Germinal center (tissue), 1 donor: ENCODE results near the gene ZNF593OS.

ENCODE experiments used
- DNase-seq: peaks from one replicate; pipeline ENCODE4 v3.0.0; 2012; ENCODE audit warnings: mixed read lengths, low spot score

The ZNF593OS gene

DNA sequence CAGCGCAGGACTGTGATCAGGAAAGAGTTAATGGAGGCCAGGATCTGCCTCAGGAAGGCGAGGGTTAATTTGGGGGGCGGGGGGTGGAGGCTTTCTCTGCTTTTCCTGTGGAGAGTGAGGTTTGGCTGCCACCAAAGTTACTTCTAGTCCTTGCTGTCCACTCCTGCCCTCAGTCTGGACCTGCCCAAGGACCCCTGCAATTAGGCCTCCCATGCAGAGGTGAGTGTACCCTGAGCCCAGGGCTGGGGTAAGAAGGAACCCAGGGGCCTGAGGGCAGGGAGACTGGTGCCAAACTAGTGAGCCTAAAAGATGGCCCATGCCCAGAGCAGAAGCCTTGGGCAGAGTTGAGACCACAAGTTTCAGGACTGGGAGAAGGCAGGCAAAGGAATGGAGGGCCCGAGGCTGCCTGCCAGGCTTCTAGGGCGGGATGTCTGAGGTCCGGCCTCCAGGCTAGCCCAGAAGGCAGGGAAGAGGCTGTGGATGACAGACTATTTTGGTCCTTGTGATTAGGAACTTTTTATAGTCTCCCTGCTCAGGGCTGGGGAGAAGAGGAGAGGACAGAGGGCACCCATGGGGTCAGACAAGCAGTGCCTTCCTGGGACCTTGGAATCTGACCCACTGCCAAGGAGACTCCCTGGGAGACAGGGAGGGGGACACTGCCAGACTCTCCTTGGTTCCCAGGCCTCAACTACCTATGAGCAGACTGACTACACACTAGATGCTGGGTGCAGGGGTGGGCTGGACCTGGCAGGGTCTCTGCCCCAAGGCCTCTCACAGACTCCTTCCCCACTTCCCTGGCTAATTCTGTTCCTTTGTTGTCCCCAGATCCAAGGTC is 12.5 kb downstream of the ZNF593OS start, which contains the start of gene FAM110D:
FAM110D (plus strand) TSS at position 172 of the 835 bp plus-strand sequence. CDS start 2,213 bp downstream, outside the sequence.
- DNase-seq, result no peak

DNA sequence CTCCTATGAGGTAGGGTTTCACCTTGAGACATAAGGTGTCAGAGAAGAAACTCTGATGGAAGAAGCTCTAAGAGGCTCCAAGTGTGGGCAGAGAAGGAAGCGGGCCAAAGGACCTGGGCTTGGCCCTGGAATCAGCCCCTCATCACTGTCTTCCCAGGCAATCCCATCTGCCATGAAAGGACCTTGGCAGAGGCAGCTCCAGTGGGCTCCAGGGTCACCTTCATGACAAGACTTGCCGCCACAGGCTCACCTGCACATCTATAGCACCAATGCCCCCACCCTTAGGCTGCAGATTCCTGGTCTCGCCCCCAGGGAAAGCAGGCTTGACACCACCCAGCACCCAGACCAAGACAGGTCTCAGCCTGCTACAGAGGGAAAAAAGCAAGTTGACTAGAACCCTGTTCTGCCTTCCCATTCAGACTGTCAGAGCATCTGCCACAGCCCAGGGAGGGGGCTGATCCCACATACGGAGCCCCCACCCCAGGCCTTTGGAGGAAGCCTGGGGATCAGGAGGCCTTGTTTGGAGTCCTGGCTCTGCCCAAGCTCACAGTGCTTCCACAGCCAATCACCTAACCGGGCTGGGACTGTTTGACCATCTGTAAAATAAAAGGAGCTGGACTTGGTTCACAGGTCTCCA is 13.2 kb downstream of the ZNF593OS start:
- DNase-seq, result no peak

DNA sequence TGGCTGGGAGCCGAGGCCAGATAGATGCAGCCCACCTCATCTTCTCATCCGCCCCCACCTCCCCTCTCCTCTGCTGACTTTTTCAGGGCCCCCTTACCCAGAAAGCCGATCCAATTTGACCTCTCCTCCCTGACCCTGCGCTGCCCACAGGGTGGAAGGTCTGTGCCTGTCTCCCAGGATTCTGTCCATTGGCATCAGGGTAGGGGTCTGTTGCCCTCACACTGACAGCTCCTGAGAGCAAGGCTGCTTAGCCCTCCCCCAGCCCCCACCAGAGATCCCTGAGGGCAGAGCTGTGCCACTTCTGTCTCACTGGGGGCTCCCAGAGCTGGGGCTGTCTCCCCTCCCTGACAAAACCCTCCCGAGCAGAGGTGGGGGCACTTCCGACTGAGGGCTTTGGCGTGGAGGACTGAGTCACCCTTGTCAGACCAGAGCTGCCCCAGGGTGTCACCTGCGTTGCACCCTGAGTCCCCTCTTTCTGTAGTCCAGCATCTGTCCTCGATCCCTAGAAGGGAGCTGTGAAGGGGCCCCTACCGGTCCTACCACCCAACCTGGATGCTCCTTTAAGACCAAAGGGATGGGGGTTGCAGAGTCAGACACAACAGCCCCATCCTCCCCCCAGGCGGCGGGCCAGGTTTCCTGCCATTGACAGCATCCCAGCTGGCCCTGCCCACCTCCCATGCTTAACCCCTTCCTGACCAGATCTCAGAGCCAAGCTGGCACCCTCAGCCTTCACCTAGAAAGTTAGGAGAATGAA is 15.2 kb downstream of the ZNF593OS start:
- DNase-seq, result no peak

DNA sequence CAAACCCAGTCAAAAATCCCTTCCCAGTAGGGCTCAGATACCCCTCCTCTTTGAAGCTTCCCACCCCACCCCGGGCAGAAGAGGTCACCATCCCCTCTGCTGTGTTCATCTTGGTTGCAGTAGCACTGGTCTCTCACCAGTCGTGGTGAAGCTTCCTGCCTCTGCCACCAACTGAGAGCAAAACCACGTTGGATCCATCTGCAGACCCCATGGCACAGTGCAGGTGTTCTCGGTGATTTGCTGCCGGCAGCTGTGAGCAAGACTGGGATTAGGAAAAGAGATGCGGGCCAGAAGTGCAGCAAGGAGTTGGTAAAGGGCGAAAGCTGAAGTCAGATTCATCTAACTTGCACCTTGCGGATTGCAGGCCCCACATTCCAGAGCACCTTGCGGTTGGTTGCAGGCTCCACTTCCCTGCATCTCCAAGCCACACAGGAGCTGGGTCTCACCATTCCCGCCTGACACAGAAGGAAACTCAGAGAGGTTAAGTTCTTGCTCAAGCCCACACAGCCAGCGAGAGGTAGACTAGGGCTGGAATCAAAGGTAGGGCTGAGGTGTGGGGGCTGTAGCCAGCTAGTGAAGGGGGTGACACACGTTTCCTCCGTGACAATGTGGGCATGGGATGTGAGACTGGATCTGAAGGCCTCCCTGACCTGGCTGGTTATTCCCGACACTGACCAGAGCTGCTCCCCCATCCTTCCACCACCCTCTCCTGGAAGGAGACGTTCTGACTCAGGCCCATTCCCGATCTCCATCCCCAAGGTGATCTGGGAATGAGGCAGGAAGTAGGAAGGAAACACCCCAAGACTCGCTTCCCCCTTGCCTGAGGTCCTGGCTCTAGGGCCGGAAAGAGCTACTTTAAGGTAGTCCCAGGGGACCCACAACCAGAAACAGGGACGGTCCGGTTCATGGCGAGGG is 16.0 kb downstream of the ZNF593OS start:
- no peak for DNase-seq

DNA sequence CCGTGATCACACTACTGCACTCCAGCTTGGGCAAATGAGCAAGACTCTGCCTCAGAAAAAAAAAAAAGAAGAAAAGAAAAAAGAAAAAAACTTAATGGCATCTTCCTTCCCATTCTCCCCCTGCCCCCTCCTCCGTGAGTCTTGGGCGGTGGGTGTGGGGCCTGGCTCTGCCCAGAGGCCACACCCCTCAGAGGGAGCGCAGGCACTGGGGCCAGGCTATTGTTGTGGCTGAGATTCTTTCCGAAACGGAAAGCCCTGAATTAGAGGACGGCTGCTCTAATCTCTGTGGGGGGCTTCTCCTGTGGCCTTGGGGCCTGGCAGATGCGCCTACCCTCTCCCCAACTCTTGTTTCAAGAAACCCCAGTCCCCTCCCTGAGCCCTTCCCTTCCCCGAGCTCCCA is 16.9 kb downstream of the ZNF593OS start:
- DNase-seq, result no peak

DNA sequence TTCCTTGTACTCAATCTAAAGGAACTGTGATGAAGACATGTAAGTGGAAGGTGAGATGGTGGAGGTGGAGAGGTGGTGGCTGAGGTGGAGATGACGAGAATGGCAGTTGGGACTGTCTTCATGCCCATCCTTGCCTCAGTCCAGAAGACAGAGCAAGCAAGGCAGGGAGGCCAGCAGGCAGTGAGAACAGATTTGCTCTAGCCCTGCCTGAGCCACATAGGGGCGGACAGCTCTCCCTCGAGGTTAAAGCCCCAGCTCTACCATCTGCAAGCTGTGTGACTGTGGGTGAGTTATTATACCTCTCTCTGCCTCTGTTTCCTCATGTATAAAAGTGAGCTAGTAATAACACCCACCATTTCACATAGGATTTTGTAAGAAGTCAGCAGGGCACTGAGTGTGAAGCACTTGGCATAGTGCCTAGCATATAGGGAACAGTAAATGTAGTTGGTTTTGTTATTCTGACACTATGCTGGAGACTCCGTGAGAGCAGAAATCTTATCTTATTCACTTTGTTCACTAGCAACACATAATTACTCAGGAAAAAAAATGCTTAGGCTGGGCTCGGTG is 17.6 kb downstream of the ZNF593OS start:
- no peak for DNase-seq

DNA sequence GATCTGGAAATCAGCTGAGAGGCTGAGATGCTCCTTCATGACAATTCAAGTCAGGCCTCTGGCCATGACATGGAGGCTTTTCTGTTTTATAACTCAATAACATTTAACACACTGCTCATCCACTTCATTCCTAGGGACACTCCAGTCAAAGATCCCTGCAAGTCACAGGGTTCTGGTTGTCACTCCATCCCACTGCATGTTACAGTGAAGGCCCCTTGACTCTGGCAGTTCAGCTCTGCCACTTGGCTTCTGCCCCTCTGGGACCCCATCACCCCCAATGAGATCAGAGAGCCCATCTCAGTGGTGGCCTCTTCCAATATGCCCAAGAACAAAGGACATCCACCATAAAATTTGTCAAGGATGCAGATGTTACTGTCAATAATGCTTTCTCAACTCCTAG is 22.7 kb downstream of the ZNF593OS start:
- DNase-seq, result no peak

DNA sequence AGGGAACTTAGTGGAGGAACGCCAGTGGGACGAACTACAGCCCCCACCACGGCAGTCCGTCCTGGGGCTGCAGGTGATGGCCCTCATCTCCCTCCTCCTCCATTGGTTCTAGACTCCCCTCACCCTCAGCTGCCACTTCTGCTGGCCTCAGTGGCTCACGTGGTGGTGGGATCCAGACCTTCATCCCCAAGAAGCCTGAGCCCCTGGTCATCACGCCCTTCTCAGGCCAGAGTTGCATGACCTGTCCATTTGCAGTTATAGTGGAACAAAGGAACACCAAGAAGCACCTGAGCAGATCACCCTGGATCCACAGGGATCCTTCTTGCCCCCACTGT is 25.7 kb downstream of the ZNF593OS start:
- DNase-seq, result no peak

DNA sequence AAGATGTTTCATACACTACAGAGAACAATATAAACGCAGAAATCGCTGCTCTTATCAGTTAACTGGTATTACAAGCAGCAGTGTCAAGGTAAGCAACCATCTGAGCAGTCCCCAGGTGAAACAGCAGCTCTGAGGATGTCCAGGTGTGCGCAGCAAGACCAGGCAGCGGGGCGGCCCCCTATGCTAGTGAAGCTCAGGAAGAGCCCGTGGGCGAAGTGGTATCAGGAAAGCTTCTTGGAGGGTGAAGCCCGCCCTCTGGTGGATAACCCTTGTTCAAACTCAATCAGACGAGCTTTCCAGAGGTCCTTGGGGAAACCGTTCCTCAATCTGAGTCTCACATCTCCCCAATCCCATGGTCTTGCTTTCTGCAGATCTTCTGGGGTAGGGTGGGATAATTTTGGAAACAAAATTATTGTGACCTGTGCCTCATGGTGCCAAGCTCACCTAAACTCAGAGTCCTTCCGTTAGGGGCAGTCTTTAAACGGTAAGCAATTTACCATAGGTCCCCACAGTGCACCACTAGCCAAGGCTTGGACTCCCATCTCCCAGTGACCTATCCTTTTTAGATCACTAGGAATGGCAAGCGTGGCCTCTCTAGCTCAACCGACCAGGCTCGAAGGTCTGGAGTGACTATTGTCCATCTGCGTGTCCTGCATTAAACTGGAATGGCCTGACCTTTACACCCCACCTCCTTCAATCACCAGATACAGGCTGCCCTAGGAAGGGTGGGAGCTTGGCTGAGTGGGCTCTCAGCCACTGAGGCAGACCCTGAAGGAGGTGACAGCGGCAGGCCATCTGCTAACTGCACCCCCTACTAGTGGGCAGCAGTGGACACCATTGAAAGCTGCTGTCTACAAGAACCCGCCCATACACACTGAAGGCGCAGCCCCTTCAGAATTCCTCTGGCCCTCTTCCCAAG is 26.3 kb downstream of the ZNF593OS start:
- peak; percentile 63 for DNase-seq

DNA sequence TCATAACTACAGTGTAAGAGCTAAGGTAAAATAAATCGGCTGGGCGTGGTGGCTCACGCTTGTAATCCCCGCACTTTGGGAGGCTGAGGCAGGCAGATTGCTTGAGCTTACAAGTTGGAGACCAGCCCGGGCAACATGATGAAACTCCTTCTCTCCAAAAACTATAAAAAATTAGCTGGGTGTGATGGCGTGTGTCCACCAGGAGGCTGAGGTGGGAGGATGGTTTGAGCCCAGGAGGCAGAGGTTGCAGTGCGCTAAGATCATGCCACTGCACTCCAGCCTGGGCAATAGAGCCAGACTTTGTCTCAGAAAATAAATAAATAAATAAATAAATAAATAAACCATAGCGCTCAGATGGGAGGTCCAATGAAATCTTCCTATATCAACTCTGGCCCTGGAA is 29.5 kb downstream of the ZNF593OS start:
- DNase-seq, result no peak

DNA sequence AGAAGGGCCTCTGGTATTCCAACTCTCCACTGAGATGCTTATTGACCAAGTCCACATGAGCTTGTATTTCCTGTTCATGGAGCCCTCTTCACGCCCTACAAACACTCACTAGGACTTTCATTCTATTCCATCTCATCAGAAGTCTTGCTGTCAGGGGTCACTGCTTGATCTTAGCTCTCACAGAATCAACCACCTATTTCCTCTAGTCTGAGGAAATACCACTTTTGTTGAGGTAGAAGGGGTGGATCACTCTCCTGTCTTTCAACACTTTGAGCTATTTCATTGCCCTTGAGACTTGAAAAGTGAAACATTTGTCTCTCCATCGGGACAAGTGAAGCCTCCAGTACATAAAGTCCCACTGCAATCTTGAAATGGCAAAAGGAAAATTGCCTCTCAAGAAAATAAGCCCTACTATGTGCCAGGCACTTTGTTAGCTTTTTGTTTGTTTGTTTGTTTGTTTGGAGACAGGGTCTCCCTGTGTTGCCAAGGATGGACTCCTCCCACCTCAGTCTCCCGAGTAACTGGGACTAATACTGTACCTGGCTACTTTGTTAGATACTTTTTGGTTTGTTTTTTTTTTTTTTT is 32.6 kb downstream of the ZNF593OS start:
- no peak for DNase-seq

DNA sequence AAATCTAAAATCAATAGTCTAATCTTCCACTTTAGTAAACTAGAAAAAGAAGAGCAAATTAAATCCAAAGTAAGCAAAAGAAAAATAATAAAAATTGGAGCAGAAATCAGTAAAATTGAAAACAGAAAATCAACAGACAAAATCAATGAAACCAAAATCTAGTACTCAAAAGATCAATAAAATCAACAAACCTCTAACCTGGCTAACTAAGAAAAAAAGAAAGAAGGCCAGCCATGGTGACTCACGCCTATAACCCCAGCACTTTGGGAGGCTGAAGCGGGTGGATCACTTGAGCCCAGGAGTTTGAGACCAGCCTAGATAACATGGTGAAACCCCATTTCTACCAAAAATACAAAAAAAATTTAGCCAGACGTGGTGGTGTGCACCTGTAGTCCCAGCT is 37.2 kb downstream of the ZNF593OS start:
- no peak for DNase-seq

DNA sequence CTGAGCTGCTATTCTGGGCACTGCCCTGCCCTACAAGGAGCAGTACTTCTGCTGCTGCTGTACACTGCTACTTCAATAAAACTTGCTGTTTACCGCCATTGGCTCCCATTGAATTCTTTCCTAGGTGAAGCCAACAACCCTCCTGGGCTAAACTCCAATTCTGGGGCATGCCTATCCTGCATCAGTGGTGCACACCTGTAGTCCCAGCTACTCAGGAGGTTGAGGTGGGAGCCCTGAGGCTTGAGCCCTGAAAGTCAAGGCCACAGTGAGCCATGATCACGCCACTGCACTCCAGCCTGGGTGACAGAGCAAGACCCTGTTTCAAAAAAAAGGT is 38.8 kb downstream of the ZNF593OS start:
- DNase-seq, result no peak

DNA sequence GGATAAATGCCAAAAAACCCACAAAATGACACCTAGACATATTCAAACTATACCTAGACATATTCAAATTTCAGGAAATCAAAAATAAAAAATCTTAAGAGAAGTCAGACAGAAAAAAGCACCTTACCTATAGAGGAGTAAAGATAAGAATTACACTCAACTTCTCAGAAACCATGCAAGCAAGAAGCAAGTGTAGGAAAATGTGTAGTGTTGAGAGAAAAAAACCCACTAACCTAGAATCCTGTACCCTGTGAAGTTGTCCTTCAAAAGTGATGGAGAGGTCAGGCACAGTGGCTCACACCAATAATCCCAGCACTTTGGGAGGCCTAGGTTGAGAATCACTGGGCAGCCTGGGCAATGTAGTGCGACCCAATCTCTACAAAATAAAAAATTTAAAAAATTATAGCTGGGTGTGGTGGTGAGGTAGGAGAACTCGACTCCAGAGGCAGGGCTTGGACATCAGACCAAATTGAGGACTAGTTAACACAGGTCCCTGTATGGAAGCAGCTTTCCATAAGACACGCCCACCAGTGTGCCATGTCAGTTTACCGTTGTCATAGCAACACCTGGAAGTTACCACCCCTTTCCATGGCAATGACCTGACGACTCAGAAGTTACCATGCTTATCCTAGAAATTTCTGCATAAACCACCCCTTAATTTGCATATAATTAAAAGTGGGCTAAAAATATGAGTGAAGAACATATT is 39.4 kb downstream of the ZNF593OS start:
- DNase-seq, result no peak

DNA sequence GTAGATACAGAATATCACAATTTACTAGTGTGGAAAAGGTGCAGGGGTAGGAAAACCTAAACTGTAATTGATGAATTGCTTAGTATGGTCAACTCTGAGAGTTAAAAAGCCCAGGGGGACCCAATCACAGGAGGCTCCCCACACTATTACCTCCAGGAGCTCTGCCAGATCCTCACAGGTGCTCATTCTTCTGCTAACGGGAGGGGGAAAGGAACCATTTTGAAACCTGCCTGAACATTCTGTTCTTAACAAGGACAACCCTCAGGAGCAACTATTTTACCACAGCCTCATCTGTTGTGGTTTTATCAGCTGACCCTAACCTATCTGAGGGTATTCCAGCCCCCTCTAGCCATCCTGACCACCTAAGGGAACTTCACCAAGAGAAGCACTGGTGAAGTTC is 40.9 kb downstream of the ZNF593OS start:
- DNase-seq, result no peak

DNA sequence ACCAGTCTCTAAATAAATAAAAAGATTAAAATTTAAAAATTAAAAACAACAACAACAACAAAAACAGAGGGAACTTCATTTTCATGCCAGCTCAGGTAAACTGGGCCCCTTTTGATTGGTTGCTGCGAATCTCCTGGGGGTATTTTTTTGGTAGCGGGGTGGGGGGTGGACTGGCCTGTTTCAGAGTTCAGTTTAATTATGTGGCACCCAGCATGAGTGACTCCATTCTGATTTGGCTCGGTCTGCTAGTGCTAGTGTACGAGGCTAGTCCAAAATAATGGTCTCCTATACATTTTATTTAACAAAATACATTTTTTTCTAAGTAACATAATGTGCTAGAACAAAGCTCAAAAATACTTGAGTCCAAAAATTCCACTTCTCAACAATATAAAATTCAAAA is 41.9 kb downstream of the ZNF593OS start:
- DNase-seq, result no peak

DNA sequence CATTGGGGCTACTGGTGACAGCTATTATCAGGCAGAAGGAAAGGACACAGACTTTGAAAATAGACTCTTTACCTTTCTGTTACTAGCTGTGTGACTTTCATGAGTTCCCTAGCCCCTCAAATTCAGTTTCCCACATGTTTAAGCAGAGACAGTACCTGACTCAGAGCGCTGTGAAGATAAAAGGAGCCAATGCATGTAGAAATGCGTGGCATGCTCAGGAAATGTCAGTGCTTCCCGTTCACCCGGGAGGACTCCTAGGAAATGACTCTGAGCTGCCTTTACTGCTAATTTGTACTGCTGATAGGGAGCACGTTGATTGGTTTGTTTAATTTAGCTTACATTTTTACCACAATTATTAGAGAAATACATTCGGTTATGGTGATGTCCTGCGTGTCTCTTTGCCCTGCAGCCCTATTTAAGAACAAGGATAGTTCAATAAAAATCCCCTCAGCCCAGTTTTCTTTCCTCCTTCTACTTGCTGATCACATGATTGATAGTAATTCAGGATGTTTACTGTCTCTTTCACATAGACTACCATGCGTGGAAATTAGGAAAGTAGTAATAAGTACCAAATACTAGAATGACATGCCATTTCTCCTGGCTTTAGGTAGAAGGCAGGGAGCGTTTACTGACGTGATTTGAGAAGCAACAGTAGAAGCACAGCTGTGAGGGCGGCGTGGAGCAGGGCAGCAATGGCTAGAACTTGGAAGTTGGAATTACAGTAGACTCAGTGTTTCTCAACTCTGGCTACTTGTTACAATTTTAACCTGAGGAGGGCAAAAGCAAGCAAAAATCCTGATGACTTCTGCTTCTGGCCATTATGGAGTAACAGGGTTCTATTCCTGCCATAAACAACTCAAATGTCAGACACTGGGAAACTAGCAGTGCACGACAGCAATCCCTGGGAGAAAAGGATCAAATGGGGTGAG is 44.1 kb downstream of the ZNF593OS start:
- no peak for DNase-seq

DNA sequence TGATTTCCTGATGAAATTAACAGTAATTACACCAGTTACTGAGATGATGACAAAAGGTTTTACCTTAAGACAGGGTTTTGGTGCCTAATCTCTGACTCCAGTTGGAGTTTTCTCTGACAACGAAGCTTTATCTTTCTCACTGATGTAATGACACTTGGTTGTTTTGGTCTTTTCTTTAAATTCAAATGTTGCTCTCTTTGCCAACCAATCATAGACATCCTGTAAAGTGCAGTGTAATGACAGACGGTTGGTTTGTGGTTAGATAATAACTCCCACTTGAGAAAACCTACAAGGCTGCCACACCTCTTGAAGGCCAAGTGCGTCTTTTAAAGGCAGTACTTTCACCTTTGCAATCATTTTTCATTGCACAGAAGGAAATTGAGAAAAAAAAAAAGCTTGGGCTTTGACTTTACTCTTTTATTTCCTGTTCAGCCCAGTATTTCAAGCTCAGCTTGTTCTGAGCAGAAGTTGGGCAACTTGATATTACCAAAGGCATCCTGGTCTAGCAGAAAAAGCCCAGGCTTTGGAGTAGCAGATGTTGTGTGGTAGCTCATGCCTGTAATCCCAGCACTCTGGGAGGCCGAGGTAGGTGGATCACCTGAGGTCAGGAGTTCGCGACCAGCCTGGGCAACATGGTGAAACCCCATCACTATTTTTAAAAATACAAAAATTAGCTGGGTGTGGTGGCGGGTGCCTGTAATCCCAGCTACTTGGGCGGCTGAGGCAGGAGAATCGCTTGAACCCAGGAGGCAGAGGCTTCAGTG is 45.1 kb downstream of the ZNF593OS start:
- DNase-seq, result peak; percentile 54
